GM21576 (cell line): ENCODE results near the gene CXCR5.
"Not testable (repeated sequence)": the region's sequence is repeated elsewhere in the genome, so short reads cannot be mapped to it uniquely, and the experiment has no call there.

Source experiments
- ATAC-seq: cut with Tn5 transposase; IDR thresholded peaks from one replicate; pipeline ENCODE4 v1.9.1; 2021; ENCODE audit warnings: mild to moderate bottlenecking, moderate library complexity; ENCODE audit not compliant: unreplicated experiment

Gene CXCR5, protein sequence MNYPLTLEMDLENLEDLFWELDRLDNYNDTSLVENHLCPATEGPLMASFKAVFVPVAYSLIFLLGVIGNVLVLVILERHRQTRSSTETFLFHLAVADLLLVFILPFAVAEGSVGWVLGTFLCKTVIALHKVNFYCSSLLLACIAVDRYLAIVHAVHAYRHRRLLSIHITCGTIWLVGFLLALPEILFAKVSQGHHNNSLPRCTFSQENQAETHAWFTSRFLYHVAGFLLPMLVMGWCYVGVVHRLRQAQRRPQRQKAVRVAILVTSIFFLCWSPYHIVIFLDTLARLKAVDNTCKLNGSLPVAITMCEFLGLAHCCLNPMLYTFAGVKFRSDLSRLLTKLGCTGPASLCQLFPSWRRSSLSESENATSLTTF

DNA sequence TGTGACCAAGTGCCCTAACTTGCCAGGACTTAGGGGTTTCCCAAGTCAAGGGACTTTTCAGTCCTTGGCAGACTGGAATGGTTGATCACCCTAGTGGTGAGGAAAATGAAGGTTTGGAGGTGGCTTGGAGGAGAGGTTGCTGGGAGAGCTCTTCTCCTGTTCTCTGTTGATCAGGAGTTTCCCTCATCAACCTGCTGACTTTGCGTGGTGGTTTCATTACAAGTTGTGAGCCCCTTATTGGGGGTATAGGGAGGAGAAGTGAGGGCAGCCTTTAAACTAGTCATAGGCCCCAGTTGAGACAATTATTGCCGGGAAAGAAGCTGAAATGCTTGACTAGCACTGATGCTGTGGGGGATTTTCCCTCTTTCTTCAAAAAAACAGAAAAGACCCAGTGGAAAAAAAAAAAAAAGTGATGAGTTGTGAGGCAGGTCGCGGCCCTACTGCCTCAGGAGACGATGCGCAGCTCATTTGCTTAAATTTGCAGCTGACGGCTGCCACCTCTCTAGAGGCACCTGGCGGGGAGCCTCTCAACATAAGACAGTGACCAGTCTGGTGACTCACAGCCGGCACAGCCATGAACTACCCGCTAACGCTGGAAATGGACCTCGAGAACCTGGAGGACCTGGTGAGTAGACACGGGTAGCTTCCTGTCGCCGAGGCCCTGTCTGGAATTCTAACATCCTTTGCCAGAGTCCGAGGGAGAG is at the start of gene CXCR5:
Gene CXCR5 (plus strand): TSS at position 525 of the 704 bp plus-strand sequence. CDS start 50 bp downstream, at position 575.
- ATAC-seq, result peak; percentile 69

DNA sequence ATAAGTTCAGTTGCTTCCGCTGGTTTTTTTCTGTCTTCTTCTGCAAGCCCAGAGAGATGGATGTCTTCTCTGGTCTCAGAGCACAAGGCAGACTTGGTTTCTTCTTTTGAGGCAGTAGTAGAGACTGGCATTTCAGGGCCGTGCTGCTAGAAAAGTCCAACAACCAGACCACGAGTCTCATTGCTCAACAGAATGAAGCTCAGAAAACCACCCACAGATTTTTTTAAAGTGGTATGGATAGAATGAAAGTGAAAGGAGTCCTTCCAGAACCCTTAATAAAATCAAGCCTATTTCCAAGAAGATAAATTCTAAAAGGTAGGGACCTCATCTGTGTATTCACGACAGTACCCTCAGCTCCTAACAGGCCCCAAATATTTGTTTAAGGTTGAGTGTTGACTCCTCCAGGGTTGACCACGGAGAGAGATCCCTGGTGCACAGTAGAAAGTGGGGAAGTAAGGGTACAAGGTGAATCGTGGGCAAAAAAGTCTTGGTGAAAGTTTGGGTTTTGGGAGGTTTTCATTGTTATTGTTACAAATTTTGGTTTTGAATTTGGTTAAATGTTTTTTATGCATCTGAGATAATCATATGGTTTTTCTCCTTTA is 49.2 kb upstream of the CXCR5 start:
- ATAC-seq, result no peak

DNA sequence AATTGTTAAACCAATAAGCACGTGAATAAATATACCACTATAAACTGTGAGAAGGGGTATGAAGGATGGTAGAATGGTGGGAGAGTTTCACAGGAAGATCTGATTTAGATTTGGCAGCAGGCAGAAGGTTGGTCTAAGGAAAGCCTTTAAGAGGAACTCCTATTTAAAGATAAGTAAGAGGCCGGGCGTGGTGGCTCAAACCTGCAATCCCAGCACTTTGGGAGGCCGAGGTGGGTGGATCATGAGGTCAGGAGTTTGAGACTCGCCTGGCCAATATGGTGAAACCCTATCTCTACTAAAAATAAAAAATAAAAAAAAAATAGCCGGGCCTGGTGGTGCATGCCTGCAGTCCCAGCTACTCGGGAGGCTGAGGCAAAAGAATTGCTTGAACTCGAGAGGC is 45.8 kb upstream of the CXCR5 start:
- ATAC-seq, result no peak

DNA sequence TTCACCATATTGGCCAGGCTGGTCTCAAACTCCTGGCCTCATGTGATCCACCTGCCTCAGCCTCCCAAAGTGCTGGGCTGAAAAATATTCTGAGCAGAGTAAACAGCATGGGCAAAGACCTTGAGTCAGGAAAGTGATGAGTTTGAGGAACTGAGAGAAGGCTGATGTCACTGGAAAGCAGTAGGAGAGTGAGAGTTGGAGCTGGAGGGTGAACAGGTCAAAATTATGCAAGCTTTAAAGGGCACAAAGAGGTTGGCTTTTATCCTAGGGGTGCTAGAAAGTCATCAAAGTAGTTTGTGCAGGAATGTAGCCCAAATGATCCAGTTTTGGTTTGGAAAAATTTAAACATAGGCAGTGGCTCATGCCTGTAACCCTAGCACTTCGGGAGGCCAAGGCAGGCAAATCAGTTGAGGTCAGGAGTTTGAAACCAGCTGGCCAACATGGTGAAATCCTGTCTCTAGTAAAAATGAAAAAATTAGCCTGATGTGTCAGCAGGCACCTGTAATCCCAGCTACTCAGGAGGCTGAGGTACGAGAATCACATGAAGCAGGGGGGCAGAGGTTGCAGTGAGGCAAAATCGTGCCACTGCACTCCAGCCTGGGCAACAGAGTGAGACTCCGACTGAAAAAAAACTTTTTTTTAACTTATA is 44.7 kb upstream of the CXCR5 start:
- ATAC-seq, result peak; percentile 73

DNA sequence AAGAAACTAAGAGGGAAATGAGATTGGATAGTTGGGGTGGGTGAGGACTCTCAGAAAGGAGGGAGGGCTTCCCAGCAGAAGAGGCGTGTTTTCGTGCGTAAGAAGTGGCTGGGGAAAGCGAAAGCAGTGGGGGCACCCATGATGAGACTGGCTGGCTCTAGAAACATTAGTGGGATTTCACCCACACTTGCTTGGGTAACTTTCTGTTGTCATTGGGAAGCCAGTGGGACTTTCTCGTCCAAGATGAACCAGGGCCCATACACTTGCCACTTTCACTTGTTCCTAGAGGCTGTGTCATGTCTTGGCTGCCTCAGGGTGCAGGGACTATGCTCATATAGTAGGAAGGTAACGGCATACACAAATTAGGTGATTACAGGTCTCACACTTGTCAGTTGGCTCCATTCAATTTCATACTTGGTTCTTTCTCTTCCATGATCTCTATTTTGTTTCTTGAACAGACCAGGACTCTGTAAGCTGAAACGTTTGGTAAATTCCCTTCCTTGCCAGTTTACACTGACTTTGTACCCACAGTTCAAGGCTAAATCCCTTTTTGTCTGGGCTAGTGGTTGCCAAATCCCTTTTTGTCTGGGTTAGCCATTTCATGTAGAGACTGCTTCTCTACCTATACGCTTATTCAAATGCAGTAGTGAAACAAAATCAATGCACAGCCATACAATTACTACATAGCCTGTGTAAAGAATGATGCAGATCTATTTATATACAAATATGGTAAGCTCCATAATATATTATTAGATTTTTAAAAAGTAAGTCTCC is 42.0 kb upstream of the CXCR5 start:
- peak; percentile 47 for ATAC-seq

DNA sequence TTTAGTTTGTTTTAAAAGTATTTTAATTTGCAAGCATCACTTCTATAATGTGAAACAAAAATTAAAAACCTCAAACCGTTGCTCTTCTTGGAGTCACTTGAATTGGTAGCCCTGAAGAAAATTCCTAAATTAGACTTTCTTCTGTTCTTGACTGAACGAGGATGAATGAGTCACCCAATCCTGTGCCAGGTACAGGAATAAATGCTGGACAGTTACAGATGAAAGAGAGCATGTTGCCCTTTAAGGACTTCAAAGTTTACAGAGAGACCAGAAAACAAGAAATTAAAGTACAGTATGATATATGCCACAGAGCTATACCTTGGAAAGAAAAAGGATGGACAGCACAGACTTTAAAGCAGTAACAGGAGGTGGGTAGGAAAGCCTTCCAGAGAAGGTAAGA is 41.3 kb upstream of the CXCR5 start:
- no peak for ATAC-seq

DNA sequence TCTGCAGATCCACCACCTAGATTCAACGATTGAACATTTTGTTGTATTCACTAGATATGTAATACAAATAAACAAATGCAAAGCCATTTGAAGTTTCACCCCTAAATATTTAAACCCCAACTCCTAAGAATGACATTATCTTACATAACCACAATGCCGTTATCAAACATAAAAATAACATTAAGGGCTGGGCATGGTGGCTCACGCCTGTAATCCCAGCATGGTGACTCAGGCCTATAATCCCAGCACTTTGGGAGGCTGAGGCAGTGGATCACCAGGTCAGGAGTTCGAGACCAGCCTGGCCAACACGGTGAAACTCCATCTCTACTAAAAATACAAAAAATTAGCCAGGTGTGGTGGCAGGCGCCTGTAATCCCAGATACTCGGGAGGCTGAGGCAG is 40.8 kb upstream of the CXCR5 start:
- not testable (repeated sequence) for ATAC-seq

DNA sequence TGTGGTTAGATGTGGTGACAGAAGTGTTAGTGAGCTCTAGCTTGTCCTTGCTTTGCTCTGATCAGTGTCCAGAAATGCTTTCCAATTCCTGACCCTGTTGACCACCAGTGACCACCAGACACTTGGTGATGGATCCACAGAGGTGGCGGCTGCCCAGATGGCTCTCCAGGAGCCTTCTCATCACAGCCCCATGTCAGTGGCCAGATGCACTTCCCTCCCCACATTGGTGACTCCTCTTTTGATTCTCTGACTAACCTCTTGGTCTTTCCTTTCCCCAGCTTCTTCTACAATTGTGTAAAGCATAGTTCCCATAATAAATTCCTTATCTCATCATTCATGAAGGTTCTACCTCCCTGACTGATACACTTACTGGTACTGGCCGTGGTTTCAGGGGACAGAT is 40.1 kb upstream of the CXCR5 start:
- no peak for ATAC-seq

DNA sequence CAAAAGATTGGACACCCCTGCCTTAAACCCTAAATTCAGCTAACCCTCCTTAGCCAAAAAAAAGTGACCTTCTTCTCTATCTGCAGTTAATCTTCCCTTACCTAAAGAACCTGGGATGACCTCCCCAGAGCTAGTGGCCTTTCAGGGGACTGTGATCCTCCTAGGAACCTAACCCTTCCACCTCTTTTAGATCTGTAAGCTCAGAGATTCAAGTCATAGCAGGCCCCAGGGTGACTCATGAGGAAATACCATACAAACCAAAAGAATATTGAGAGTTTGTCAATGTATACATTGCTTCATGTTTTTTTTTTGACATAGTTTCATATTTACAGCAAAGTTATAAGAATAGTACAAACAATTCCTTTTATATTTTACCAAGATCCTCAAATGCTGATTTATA is 38.3 kb upstream of the CXCR5 start:
- ATAC-seq, result no peak

DNA sequence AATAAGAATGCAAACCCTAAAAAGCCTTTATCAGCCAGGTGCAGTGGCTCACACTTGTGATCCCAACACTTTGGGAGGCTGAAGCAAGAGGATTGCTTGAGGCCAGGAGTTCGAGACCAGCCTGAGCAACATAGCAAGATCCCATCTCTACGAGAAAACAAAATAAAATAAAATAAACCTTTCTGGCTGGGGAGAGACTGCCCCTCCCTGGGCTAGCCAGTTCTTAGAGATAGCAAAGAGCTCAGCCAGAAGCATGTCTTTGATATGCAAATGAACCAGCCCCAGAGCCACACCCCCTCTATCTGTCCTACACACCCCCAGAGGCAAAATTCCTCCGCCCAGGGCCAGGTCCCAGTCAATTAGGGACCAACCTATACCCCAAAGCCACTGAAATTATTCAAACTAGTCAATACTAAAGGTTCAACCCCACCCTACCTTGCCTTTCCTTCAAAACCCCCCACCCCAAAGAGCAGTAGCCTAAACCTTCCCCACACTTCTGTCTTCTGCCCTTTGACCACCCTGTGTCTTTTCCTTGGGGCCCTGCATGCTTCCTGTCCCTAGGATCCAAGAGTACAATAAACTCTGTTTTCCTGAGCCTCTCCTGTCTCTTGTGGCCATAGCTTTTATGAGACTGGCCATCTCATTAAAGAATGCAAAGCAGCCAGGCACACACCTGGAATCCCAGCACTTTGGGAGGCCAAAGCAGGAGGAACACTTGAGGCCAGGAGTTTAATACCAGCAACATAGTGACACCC is 37.3 kb upstream of the CXCR5 start:
- ATAC-seq, result no peak

DNA sequence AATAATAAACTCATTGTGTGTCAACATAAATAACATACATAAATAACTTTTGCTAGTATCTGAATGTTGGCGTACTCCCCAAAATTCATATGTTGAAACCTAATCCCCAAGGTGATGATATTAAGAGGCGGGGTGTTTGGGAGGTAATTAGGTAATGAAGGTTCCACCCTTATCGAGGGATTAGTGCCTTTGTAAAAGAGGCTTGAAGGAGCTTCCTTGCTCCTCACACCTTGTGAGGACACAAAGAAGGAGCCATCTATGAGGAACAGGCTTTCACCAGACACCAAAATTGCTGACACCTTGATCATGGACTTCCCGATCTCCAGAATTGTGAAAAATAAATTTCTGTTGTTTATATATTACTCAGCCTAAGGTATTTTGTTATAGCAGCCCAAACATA is 33.9 kb upstream of the CXCR5 start:
- no peak for ATAC-seq

DNA sequence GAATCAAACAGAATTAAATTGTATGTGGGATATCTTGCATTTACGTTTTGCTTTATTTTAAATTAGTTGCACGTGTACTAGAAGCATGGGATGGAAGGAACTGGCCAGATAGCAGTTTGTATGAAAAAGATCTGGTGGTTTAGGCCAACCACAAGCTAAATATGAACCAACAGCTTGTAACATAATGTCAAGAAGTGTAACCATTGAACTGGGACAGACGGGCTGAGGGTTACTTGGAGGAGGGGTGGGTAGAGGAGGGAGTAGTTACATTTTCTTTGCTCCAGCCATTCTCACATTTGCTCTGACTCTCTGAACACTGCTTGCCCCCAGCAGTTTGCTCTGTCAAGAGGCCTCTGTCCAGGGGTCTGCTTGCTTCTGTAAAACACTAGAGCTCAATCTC is 31.7 kb upstream of the CXCR5 start:
- ATAC-seq, result peak; percentile 56

DNA sequence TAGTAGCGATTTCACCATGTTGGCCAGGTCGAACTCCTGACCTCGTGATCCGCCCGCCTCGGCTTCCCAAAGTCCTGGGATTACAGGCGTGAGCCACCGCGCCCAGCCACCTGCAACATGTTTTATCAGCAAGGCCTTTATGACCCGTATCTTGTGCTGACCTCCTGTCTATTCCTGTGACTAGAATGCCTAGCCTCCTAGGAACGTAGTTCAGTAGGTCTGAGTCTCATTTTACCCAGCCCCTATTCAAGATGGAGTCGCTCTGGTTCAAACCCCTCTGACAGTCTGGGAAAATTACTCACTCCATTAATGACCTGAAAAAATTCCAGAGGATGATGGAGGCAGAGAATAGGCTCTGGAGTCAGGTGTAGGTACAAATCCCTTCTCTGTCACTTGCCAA is 30.0 kb upstream of the CXCR5 start:
- no peak for ATAC-seq

DNA sequence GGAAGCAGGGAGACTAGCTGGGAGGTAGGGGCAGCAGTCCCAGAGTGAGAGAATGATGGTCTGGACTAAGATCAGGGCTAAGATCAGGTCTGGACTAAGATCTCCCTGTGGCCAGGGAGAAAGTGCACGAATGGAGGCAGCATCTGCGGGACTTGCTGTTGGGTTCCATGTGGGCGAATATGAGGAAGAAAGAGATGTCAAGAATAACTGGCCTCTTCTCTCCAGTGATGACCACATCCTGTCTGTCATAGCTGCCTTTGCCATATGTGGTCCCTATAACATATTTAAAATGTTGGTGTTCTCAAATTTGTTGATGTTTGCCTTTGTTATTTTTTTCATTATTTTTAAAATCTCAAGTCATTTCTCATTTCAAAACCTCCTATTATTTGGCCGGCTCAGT is 27.4 kb upstream of the CXCR5 start:
- no peak for ATAC-seq

DNA sequence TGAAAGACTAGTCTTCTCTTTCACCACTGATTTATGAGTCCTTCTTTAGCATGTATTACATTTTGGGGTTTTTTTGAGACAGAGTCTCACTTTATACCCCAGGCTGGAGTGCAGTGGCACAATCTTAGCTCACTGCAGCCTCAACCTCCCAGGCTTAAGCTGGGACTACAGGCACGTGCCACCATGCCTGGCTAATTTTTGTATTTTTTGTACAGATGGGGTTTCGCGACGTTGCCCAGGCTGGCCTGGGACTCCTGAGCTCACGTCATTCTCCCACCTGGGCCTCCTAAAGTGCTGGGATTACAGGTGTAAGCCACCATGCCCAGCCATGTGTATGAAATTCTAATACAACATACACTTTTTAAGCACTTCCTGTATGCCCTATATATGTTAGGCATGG is 26.3 kb upstream of the CXCR5 start:
- no peak for ATAC-seq

DNA sequence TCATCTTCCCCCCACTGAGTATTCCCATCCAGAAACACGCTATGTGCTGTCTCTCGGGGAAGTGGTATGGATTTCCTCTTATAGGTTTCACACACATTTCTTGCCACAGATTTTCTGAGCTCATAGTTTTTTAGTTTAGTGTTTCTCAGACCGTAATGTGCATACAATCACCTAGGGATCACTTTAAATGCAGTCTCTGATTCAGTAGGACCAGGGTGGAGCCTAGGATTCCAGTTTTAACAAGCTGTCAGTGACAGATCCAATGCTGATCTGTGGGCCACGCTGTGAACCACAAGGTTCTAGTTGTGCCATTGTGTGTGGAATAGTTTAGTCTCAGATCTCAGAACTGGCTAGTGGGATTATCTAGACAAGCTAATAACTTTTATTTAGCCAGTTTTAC is 23.7 kb upstream of the CXCR5 start:
- ATAC-seq, result no peak

DNA sequence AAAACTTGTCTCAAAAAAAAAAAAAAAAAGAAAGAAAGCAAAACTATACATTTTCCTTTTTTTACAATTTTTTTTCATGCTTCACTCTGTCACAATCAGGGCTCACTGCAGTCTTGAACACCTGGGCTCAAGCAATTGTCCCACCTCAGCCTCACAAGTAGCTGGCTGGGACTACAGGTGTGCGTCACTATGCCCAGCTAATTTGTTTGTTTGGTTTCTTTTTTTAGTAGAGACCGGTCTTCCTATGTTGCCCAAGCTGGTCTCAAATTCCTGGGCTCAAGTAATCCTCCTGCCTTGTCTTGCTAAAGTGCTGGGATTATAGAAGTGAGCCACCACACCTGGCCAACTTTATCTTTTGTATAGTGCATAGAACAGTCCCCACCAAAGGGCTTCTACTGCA is 15.0 kb upstream of the CXCR5 start:
- no peak for ATAC-seq

DNA sequence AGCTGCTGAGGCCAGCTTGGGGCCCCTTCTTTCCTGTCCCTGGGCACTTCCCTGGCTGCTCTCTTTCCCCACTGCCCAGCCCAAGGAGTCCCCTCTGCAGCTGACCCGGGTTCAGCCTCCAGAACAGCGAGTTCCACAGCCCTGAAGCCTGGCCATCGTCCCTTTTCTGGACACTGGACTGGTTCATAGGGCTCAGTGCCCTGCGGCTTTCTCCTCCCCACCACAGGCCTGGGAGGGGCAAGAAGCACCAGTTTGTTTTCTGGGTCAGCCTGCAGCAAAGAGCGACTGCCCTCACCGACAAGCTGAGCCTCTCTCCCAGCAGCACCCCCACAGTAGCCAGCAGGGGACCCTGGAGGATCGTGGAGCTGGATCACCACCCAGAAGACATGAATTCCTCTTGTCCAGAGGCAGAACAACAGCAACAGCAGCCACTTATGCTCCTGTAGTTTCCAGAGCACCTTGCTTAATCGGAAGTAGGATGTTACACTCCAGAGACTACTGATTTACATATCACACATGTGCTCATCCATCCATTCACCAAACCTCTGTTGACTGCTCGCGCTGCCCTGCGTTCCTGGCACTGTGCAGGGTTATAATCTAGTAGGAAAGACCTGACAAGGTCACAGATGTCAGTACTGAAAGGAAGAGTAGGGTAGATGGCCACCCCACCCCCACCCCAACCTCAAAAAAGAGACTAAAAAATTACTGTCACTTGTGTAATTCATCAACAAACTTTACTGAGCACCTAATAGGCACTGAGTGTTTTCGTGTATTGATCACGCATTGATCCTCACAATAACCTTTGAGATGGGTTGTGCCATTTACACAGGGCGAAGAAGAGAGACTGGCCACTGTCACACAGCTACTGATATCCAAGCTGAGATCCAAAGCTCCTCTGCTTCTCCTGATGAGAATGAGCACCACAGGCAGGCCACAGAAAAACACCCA is 13.0 kb upstream of the CXCR5 start:
- ATAC-seq, result peak; percentile 62

DNA sequence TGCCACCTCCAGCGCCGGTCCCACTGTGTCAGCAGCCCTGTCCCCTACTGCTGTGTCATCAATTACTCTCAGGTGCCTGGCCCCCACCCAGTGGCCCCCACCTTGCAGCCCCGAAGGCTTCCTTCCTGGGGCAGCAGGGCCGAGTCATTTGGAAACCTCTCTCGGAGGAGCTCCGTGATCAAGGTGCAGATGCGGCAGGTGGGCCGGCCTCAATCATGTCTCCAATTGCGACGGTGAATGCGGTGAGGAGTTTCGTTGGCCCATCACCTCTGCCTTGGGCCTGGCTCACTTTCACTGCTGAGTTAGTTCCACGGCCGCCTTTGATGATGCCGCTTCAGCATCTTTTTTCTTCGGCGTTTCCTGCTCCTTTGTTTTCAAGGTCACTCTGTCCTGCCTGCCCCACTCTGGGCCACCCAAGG is 11.3 kb upstream of the CXCR5 start:
- ATAC-seq, result no peak
